Cardiac muscle cell (in vitro differentiated cells and primary cell): ENCODE data around the gene AIG1. TPM values are rescaled to one million over a fixed set of nuclear protein-coding genes. Genes with fewer than 3 reads are reported as not detected.

Experiments
- DNase-seq, 2 donors: peaks; one replicate each; pipeline versions ENCODE4 v3.0.0 to v3.0.0-alpha.2; 2010 to 2017; ENCODE audit warnings: low read depth in 1 of 2, low spot score in 1 of 2
- H3K27ac ChIP-seq: fragments of 200-600 bp; sonication (generic); 2 replicates; pipeline ENCODE4 v1.5.1; 2016
- H3K27me3 ChIP-seq: fragments of 200-600 bp; sonication (generic); 2 replicates; pipeline ENCODE4 v1.6.0; 2016; ENCODE audit warnings: control low read depth
- H3K36me3 ChIP-seq: fragments of 200-600 bp; sonication (generic); 2 replicates; pipeline ENCODE4 v1.5.1; 2016; ENCODE audit warnings: control low read depth
- H3K4me1 ChIP-seq: fragments of 200-600 bp; sonication (generic); 2 replicates; pipeline ENCODE4 v1.8.1; 2017; ENCODE audit warnings: low read depth, mild to moderate bottlenecking, mixed run types
- H3K4me3 ChIP-seq: fragments of 200-600 bp; sonication (generic); 2 replicates; pipeline ENCODE4 v1.5.1; 2016; ENCODE audit warnings: mild to moderate bottlenecking
- H3K9me3 ChIP-seq: fragments of 200-600 bp; sonication (generic); 2 replicates; pipeline ENCODE4 v1.5.1; 2017; ENCODE audit warnings: low read depth, mild to moderate bottlenecking, control low read depth
- CTCF ChIP-seq: IDR thresholded peaks from 2 replicates; pipeline ENCODE4 v1.5.1; 2012; ENCODE audit warnings: low read depth, mild to moderate bottlenecking, low read length
- polyA plus RNA-seq: library from polyadenylated mRNA; unstranded; fragments of >200 nt; fragmentation: Nextera tagmentation; extraction: Ambion mirVana; gene quantifications from 2 replicates; pipeline ENCODE4 v1.2.1, GENCODE V29; 2016
- total RNA-seq: library from RNA; depleted of rRNA; stranded (reverse); fragments of >200 nt; gene quantifications from 2 replicates; pipeline ENCODE4 v1.2.3, GENCODE V29; 2016

AIG1 gene
- total and polyA plus RNA-seq, 2 experiments from 2014 or later, result 35.9 to 55.4 TPM

- no peak overlapping the region for H3K27ac ChIP-seq
- H3K4me3 ChIP-seq, result no peak overlapping the region
- H3K9me3 ChIP-seq, result no peaks in the 10 kb centered on the region
- no peaks in the 10 kb centered on the region for H3K4me1 ChIP-seq
- H3K36me3 ChIP-seq, result no peaks in the 10 kb centered on the region
- TF ChIP-seq CTCF, result no peak
- H3K27me3 ChIP-seq, result no peaks in the 10 kb centered on the region
- no peak for DNase-seq
These were observed 309.3 kb downstream of the AIG1 start for GRCh38 chr6:143369971-143370370.

- no peaks in the 10 kb centered on the region for H3K27me3 ChIP-seq
- no peak for DNase-seq
- TF ChIP-seq CTCF, result no peak
- H3K36me3 ChIP-seq, result no peaks in the 10 kb centered on the region
- H3K4me1 ChIP-seq, result no peaks in the 10 kb centered on the region
- H3K4me3 ChIP-seq, result no peak overlapping the region
- no peak overlapping the region for H3K27ac ChIP-seq
- no peaks in the 10 kb centered on the region for H3K9me3 ChIP-seq
These were observed 310.2 kb downstream of the AIG1 start for GRCh38 chr6:143370812-143371370.

- TF ChIP-seq CTCF, result no peak
- H3K4me1 ChIP-seq, result no peaks in the 10 kb centered on the region
- no peak overlapping the region for H3K4me3 ChIP-seq
- no peaks in the 10 kb centered on the region for H3K27me3 ChIP-seq
- no peak for DNase-seq
- no peak overlapping the region for H3K27ac ChIP-seq
- no peaks in the 10 kb centered on the region for H3K9me3 ChIP-seq
- no peaks in the 10 kb centered on the region for H3K36me3 ChIP-seq
These were observed 311.7 kb downstream of the AIG1 start for GRCh38 chr6:143372199-143372882.

GRCh38 chr6:143374014-143374413 lies 313.3 kb downstream of the AIG1 start:
- Histone ChIP-seq H3K4me1 (no peaks in the 10 kb centered on the region), H3K27me3 (no peaks in the 10 kb centered on the region), H3K27ac (no peak overlapping the region), H3K9me3 (no peaks in the 10 kb centered on the region), H3K4me3 (no peak overlapping the region), H3K36me3 (no peaks in the 10 kb centered on the region)
- no peak for DNase-seq
- no peak for TF ChIP-seq CTCF

- no peak for TF ChIP-seq CTCF
- no peak for DNase-seq
- Histone ChIP-seq H3K27ac (no peak overlapping the region), H3K36me3 (no peaks in the 10 kb centered on the region), H3K4me1 (no peaks in the 10 kb centered on the region), H3K9me3 (no peaks in the 10 kb centered on the region), H3K27me3 (no peaks in the 10 kb centered on the region), H3K4me3 (no peak overlapping the region)
These were observed 314.4 kb downstream of the AIG1 start for GRCh38 chr6:143375022-143375585.
